ENCODE measurements around the gene RFPL3. TPM values are rescaled to one million over a fixed set of nuclear protein-coding genes. Genes with fewer than 3 reads are reported as not detected.
A peak's percentile ranks its signal among the peaks of the same experiment; 100 is the strongest.

The RFPL3 gene
- total and polyA plus RNA-seq, 10 of the 15 experiments (the other 5 are each of a cell fraction or from before 2014, with no cell fraction given), result not detected

GRCh38 chr22:32407312-32407711 is 49.6 kb downstream of the RFPL3 start (continued):
- TF ChIP-seq, protein P1, sequence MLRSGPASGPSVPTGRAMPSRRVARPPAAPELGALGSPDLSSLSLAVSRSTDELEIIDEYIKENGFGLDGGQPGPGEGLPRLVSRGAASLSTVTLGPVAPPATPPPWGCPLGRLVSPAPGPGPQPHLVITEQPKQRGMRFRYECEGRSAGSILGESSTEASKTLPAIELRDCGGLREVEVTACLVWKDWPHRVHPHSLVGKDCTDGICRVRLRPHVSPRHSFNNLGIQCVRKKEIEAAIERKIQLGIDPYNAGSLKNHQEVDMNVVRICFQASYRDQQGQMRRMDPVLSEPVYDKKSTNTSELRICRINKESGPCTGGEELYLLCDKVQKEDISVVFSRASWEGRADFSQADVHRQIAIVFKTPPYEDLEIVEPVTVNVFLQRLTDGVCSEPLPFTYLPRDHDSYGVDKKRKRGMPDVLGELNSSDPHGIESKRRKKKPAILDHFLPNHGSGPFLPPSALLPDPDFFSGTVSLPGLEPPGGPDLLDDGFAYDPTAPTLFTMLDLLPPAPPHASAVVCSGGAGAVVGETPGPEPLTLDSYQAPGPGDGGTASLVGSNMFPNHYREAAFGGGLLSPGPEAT (IDR thresholded peaks at IDR 0.05; ENCODE audit: low read depth), result peak; percentile 48; the same call in 1 of the 2 replicates
- TF ChIP-seq RUNX3 (IDR thresholded peaks at IDR 0.05; ENCODE audit: low read length) (0 out of 2 replicates have a peak, but pooled peaks have one; percentile 14), IKZF1 (conservative IDR thresholded peaks at IDR 0.05) (peak; percentile 77)

- no peak for FAIRE-seq
- in situ Hi-C loops (cut with MboI) (no loop called here), intact Hi-C loops (cut with micrococcal nuclease; ENCODE audit: unreplicated experiment) (no loop called here)
- no peak for ATAC-seq
- ChIA-PET POLR2A (interaction anchor here (0.6 kb wide), 1 partner anchor 855 kb away, joined by 5 read pairs; no protein-coding TSS in a partner anchor), CTCF (no interaction called here), SMC1A (ENCODE audit: uncharacterized antibody, unreplicated experiment) (interaction anchor here (0.9 to 1.3 kb wide), 3 partner anchors 10 to 23 kb away, joined by 3 read pairs; no protein-coding TSS in a partner anchor), RAD21 (ENCODE audit: unreplicated experiment) (interaction anchor here (1.0 kb wide), 1 partner anchor 69 kb away, joined by 3 read pairs; no protein-coding TSS in a partner anchor)
- no peak for DNase-seq (ENCODE audit: low read depth, low spot score)
- Histone ChIP-seq H3K4me1 (ENCODE audit: control insufficient read depth, insufficient read depth, low read length) (peaks cover 17% of the 10 kb centered on the region; the same call in 1 of the 2 replicates), H3K27ac (ENCODE audit: control insufficient read depth, insufficient read depth) (peak overlapping the region; percentile 76), H2AFZ (ENCODE audit: control insufficient read depth, low read depth, low read length) (no peak overlapping the region), H3K4me2 (ENCODE audit: control insufficient read depth, insufficient read depth) (peak overlapping the region; percentile 65; the same call in 1 of the 2 replicates), H3K79me2 (ENCODE audit: control insufficient read depth, insufficient read depth, low read length) (peaks cover 29% of the 10 kb centered on the region), H3K27me3 (replicated peaks in 1 of 2; ENCODE audit: control insufficient read depth in 2 of 2, insufficient read depth in 2 of 2, low read length in 1 of 2) (no peaks in the 10 kb centered on the region), H3K4me3 (no peak overlapping the region), H3K9me3 (replicated peaks; ENCODE audit: control insufficient read depth, insufficient read depth, low read length) (no peaks in the 10 kb centered on the region), H3K9ac (ENCODE audit: control insufficient read depth, insufficient read depth, low read length) (no peak overlapping the region), H4K20me1 (ENCODE audit: control insufficient read depth, insufficient read depth) (no peaks in the 10 kb centered on the region), H3K36me3 (ENCODE audit: control insufficient read depth in 2 of 2, insufficient read depth in 2 of 2, low read length in 1 of 2) (peaks cover 4 to 11% of the 10 kb centered on the region in 2 experiments; a peak in 3 of 4 replicates)
- 50% methylated on average over 2 of the region's 2 CpGs for WGBS (ENCODE audit: insufficient coverage, insufficient replicate concordance, low lambda C conversion rate, missing lambda C conversion rate)
- BruUV-seq (replicated peaks), result no TSS peak
- TF ChIP-seq NFYA (IDR thresholded peaks at IDR 0.05; ENCODE audit: borderline replicate concordance, low read depth, low read length) (no peak), NBN (IDR thresholded peaks at IDR 0.05) (no peak), KAT2A (conservative IDR thresholded peaks at IDR 0.05; ENCODE audit: control insufficient read depth, low read depth, low read length) (no peak), NRF1 (conservative IDR thresholded peaks at IDR 0.05; ENCODE audit: low read depth, low read length) (no peak), RBBP5 (conservative IDR thresholded peaks at IDR 0.05) (no peak), SPI1 (IDR thresholded peaks at IDR 0.05; ENCODE audit: borderline replicate concordance, insufficient read depth, low read depth, low read length) (no peak), IRF4 (IDR thresholded peaks at IDR 0.05; ENCODE audit: low read depth, low read length) (no peak), ZSCAN29 (IDR thresholded peaks at IDR 0.05) (no peak)
- TF ChIP-seq, protein P2, sequence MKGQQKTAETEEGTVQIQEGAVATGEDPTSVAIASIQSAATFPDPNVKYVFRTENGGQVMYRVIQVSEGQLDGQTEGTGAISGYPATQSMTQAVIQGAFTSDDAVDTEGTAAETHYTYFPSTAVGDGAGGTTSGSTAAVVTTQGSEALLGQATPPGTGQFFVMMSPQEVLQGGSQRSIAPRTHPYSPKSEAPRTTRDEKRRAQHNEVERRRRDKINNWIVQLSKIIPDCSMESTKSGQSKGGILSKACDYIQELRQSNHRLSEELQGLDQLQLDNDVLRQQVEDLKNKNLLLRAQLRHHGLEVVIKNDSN (IDR thresholded peaks at IDR 0.05; ENCODE audit: borderline replicate concordance, extremely low read length, insufficient read depth, low read depth, low read length), result no peak
These were observed 50.3 kb downstream of the RFPL3 start for GRCh38 chr22:32407936-32408335.

Measured in GM12878 (cell line).